ENCODE measurements around the gene CAPZB.

CAPZB gene

DNA sequence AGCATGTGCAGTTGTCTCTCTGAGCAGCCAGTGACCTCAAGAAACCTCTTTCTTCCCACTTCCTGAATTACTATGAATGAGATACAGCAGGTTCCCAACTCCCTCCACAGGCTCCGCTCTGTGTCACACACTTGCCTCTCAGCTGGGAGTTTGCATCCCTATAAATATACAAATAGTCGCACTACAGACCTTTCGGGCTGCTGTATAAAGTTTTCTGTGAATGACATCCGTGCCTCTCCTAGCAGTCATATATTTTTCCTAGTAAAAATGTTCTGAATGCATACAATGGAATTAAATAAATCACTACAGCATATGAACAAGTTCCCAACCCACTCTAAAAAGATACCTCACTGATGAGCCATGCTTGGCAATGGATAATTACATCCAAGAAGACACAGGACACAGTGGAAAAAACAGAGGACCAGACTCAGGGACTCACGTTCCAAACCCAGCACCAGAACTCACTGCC is 66.8 kb downstream of the CAPZB start:
- TF ChIP-seq, protein P1, sequence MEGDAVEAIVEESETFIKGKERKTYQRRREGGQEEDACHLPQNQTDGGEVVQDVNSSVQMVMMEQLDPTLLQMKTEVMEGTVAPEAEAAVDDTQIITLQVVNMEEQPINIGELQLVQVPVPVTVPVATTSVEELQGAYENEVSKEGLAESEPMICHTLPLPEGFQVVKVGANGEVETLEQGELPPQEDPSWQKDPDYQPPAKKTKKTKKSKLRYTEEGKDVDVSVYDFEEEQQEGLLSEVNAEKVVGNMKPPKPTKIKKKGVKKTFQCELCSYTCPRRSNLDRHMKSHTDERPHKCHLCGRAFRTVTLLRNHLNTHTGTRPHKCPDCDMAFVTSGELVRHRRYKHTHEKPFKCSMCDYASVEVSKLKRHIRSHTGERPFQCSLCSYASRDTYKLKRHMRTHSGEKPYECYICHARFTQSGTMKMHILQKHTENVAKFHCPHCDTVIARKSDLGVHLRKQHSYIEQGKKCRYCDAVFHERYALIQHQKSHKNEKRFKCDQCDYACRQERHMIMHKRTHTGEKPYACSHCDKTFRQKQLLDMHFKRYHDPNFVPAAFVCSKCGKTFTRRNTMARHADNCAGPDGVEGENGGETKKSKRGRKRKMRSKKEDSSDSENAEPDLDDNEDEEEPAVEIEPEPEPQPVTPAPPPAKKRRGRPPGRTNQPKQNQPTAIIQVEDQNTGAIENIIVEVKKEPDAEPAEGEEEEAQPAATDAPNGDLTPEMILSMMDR (IDR thresholded peaks at IDR 0.05; ENCODE audit: low read depth, low read length) = no peak
- H3K4me3 ChIP-seq (ENCODE audit: low read depth, low read length) = no peak overlapping the region
- DNase-seq (ENCODE audit: low read depth, low spot score) = peak; percentile 57
- in situ Hi-C loops (cut with HindIII; ENCODE audit: low sequenced_read_pairs) = no loop called here

DNA sequence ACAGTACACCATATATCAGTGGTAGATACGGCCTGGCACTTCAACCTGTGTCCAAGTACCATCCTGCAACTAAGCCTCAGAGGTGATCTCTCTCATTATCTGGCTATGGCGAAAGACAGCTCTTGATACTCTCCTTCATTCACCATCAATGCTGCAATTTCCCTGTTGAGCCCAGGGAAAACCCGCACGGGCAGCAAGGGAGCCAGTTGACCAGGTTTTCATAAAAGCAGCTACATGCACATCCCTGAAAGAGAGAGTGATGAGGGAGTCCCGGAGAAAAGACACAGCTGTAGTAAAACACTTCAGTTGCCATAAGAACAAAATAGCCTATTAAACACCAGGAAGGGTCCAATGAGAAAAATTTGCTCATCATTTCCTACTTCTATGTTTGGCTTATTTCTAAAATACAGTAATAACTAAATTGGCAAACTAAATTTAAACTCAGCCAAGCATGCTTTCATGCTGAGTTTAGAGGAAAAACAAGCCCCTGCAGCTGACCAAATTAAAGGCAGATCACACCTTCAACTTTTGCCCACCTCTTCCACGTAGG is 68.3 kb downstream of the CAPZB start:
- TF ChIP-seq, protein P1 (IDR thresholded peaks at IDR 0.05; ENCODE audit: low read depth, low read length) = no peak
- in situ Hi-C loops (cut with HindIII; ENCODE audit: low sequenced_read_pairs) = no loop called here
- no peak for DNase-seq (ENCODE audit: low read depth, low spot score)
- H3K4me3 ChIP-seq (ENCODE audit: low read depth, low read length) = no peak overlapping the region

DNA sequence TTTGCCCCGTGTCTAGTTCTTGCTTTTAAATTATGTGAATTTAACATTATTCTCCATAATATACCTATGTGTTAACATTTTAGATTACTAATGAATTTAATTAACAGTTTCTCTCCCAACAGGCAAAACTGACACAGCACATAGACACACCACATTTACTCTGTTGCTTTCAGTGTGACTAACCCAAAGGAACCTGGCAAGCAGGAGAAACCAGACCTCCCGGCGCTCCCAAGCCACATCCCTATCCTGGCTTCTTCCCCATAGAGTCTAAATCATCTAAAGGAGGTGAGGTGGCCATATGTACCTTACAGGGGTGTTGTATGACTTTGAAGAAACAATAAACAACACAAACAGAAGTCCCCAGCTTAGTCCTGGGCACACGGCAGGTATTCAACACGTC is 69.2 kb downstream of the CAPZB start:
- no peak overlapping the region for H3K4me3 ChIP-seq (ENCODE audit: low read depth, low read length)
- in situ Hi-C loops (cut with HindIII; ENCODE audit: low sequenced_read_pairs) = no loop called here
- TF ChIP-seq, protein P1 (IDR thresholded peaks at IDR 0.05; ENCODE audit: low read depth, low read length) = no peak
- DNase-seq (ENCODE audit: low read depth, low spot score) = peak; percentile 32

DNA sequence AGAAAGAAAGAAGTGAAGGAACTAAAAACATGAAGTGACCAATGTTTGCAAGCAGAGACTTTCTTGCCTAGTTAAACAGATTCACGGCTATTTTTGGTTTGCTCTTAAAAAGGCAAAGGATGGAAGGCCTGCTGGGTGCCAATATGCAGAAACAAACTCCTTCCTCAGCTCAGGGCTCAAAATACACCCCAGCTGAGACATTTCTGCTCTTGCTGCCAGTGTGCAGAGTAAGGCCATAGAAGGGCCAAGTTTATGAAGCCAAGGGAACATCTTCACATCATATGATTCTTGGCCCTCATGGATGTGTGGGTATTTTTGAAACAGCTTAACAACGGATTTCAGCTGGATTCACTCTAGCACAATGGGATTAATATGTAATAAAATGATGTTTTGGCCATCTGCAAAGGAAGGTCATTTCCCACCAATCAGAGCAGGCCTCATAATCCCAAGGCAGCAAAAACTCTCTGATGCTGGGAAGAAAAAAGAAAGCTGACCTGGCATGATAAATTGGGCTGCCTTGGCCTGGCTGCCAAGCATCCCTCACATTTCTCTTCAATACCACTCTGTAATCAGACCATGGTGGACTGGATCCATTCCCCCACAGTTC is 70.7 kb downstream of the CAPZB start:
- H3K4me3 ChIP-seq (ENCODE audit: low read depth, low read length) = no peak overlapping the region
- in situ Hi-C loops (cut with HindIII; ENCODE audit: low sequenced_read_pairs) = no loop called here
- TF ChIP-seq, protein P1 (IDR thresholded peaks at IDR 0.05; ENCODE audit: low read depth, low read length) = no peak
- peak; percentile 44 for DNase-seq (ENCODE audit: low read depth, low spot score)

DNA sequence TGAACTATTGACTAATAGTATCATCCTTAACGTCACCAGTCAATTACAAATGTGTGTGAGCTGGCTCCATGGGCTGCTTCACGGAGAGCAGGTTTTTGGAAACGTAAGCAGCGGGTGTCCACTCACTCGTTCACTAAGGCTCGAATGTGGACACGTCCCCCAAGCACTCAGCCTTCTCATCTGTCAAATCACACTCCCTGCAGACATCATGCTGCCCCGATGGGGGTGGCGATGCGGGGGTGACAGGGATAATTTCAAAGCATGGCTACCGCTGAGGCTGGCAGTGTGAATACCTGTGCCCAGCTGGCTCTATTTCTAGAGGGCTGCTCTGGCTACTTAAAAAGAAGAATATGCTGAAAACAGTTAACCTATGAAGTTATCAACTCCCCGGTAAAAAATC is 71.3 kb downstream of the CAPZB start:
- no peak overlapping the region for H3K4me3 ChIP-seq (ENCODE audit: low read depth, low read length)
- TF ChIP-seq, protein P1 (IDR thresholded peaks at IDR 0.05; ENCODE audit: low read depth, low read length) = no peak

DNA sequence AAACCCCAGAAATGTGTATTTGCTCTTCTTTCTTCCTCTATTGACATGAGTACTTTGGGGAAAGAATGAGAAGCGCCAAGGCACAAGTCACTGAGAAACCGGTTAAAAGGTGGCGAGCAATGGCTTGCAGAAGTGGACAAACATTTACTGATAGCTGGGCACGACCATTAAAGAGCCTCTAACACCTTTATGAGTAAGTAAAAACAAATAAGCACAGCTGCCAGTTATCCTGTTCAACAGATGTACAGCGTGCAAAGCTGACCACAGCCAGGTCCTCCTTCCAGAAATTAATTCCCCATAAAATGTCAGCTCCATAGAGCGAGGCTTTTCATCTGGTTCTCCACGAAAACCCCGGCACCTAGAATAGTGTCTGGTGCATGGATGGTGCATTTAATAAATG is 72.7 kb downstream of the CAPZB start:
- H3K4me3 ChIP-seq (ENCODE audit: low read depth, low read length) = no peak overlapping the region
- in situ Hi-C loops (cut with HindIII; ENCODE audit: low sequenced_read_pairs) = no loop called here
- TF ChIP-seq, protein P1 (IDR thresholded peaks at IDR 0.05; ENCODE audit: low read depth, low read length) = no peak

More for the DNA sequence above, 71.3 kb downstream of the CAPZB start:
- in situ Hi-C loops (cut with HindIII; ENCODE audit: low sequenced_read_pairs) = no loop called here
- no peak for DNase-seq (ENCODE audit: low read depth, low spot score)

More for the DNA sequence above, 72.7 kb downstream of the CAPZB start:
- no peak for DNase-seq (ENCODE audit: low read depth, low spot score)

Measured in astrocyte of the spinal cord (primary cell).